BJ (cell line): ENCODE measurements around the gene CPA3. TPM values are rescaled to one million over a fixed set of nuclear protein-coding genes. Genes with fewer than 3 reads are reported as not detected.

Experiments used
- CTCF ChIA-PET: fragments of 350-600 bp; formaldehyde crosslinking; extraction: SDS; loops from one replicate; lab custom pipeline; 2021; ENCODE audit warnings: antibody characterized with exemption, inconsistent platforms; lab: Yijun Ruan, JAX
- POLR2A ChIA-PET: fragments of 300-600 bp; sonication (Branson Sonifier 250); formaldehyde crosslinking; extraction: SDS; loops from one replicate; lab custom pipeline; 2021; ENCODE audit warnings: antibody characterized with exemption; lab: Charles Lee
- DNase-seq: peaks from one replicate; pipeline ENCODE4 v3.0.0-alpha.2; 2011; ENCODE audit warnings: low read depth
- H3K27me3 ChIP-seq: 2 replicates; pipeline ENCODE4 v1.6.0; 2011; ENCODE audit warnings: low read length; ENCODE audit not compliant: control insufficient read depth, insufficient read depth
- H3K36me3 ChIP-seq: 2 replicates; pipeline ENCODE4 v1.5.1; 2011; ENCODE audit warnings: low read length; ENCODE audit not compliant: control insufficient read depth, insufficient read depth
- H3K4me3 ChIP-seq: 2 replicates; pipeline ENCODE4 v1.5.1; 2011; ENCODE audit warnings: low read depth, mild to moderate bottlenecking, control low read depth, low read length
- CTCF ChIP-seq: IDR thresholded peaks from 2 replicates; pipeline ENCODE4 v1.5.1; 2011; ENCODE audit warnings: low read depth, mild to moderate bottlenecking, control low read depth, inconsistent platforms, low read length, moderate library complexity; ENCODE audit not compliant: insufficient read depth
- polyA plus RNA-seq: library from polyadenylated mRNA; depleted of rRNA; stranded (reverse); fragments of >200 nt; gene quantifications from 2 replicates; pipeline ENCODE4 v1.2.3, GENCODE V29; 2011

The CPA3 gene
- polyA plus RNA-seq, 1 experiment, result 3.1 TPM

- Histone ChIP-seq H3K36me3 (no peaks in the 10 kb centered on the region), H3K4me3 (no peak overlapping the region), H3K27me3 (no peaks in the 10 kb centered on the region; the same call in 1 of the 2 replicates)
- no peak for TF ChIP-seq CTCF
- DNase-seq, result no peak
- ChIA-PET POLR2A (no interaction called here), CTCF (interaction anchor here (0.7 kb wide), 1 partner anchor 13 kb away, joined by 3 read pairs; no protein-coding TSS in a partner anchor)
Observed at GRCh38 chr3:148820361-148821245, 44.5 kb upstream of the CPA3 start.

GRCh38 chr3:148823026-148823425, 42.1 kb upstream of the CPA3 start:
- POLR2A ChIA-PET, result no interaction called here
- DNase-seq, result no peak
- Histone ChIP-seq H3K27me3 (no peaks in the 10 kb centered on the region), H3K36me3 (no peaks in the 10 kb centered on the region), H3K4me3 (no peak overlapping the region)
- CTCF ChIA-PET, result no interaction called here
- no peak for TF ChIP-seq CTCF

DNA sequence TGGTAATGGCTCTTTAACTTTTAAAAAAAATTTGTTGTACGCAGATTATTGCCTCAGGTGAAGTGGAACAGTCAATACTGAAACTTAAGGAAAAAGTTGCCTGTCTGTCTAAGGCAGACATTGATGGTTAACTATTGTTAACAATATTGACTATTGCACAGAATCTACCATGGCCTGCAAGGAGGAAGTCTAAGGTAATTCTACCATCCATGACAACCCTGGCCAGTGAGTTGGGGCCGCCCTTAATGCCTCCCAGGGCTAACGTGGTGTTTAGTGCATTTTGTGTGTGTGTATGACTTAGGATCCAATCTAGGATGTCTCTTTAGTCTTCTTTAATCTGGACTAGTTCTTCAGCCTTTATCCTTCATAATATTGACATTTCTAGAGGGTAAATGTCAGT, 39.6 kb upstream of the CPA3 start:
- no peaks in the 10 kb centered on the region for H3K36me3 ChIP-seq
- ChIA-PET POLR2A (no interaction called here), CTCF (no interaction called here)
- no peak for TF ChIP-seq CTCF
- H3K27me3 ChIP-seq, result no peaks in the 10 kb centered on the region
- H3K4me3 ChIP-seq, result no peak overlapping the region
- no peak for DNase-seq

DNA sequence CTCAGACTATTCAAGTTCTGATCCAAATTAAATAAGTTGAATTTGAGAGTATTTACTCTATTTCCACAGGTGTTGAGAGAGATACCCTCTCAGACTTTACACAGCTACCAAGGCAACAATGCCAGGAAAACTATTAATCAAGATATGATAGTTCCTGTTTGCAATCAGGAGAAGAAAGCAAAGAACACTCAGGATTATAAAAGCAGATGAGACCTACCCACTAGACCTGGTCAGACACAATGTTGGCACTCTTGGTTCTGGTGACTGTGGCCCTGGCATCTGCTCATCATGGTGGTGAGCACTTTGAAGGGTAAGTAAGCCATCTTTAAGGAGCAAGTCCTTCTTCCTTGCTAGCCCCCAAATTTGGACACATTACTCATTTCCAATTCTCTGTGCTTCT, 37.5 kb upstream of the CPA3 start, which contains the start of gene CPB1:
Gene CPB1, plus strand, starts transcription at position 227 of the 400 bp plus-strand sequence. Its CDS starts 13 bp downstream, at position 240.
- no peak for TF ChIP-seq CTCF
- H3K36me3 ChIP-seq, result no peaks in the 10 kb centered on the region
- ChIA-PET POLR2A (no interaction called here), CTCF (no interaction called here)
- DNase-seq, result no peak
- no peak within 1 kb of the TSS for H3K4me3 ChIP-seq
- H3K27me3 ChIP-seq, result no peaks in the 10 kb centered on the region

DNA sequence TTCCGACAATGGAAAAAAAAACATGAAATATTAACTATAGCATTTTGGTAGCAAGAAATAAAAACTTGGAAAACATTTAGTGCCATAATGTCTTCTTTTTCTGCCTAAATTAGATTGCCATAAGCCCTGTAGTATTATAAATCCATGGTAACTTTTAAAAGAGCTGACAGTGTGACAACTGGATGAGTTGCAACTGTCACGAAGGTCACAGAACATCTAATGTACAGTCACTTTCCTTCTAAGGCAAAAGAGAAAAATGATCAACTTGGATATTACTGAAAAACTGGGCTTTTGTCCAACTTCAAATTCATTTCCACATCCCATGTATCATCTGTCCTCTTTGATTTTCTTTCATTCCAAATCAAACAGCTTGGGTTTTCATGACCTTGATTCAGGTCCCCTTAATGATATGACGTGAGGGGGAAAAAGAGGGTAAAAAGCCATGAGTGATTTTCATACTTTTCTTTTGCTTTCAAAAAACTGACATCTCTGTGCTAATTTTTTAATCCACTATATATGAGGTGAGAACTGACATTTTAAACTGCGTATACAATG, 36.9 kb upstream of the CPA3 start:
- DNase-seq, result no peak
- TF ChIP-seq CTCF, result no peak
- no peaks in the 10 kb centered on the region for H3K27me3 ChIP-seq
- no peaks in the 10 kb centered on the region for H3K36me3 ChIP-seq
- H3K4me3 ChIP-seq, result no peak overlapping the region
- CTCF ChIA-PET, result interaction anchor here (1.2 kb wide), 1 partner anchor 20 kb away, joined by 3 read pairs; no protein-coding TSS in a partner anchor
- POLR2A ChIA-PET, result no interaction called here
